GM12878 (cell line): ENCODE measurements around the gene CDYL. TPM values are rescaled to one million over a fixed set of nuclear protein-coding genes. Genes with fewer than 3 reads are reported as not detected.

Experiments
- ATAC-seq: fragments of 200-7000 bp; cut with Tn5 transposase; 3 replicates; pipeline ENCODE4 v1.9.1; 2020; ENCODE audit warnings: mild to moderate bottlenecking, moderate library complexity
- BruUV-seq: library from RNA; stranded (reverse); fragments of 400-500 nt; replicated peaks from 2 replicates; lab custom pipeline; 2021; lab: Mats Ljungman, UMichigan
- CTCF ChIA-PET: fragments of 300-600 bp; sonication (Branson Sonifier 250); formaldehyde crosslinking; extraction: SDS; loops from one replicate; lab custom pipeline; 2021; ENCODE audit warnings: inconsistent platforms; lab: Yijun Ruan, JAX
- POLR2A ChIA-PET: fragments of 350-600 bp; formaldehyde crosslinking; extraction: SDS; loops from one replicate; lab custom pipeline; 2021; ENCODE audit warnings: inconsistent platforms; lab: Charles Lee
- RAD21 ChIA-PET: fragments of 300-600 bp; sonication (Branson Sonifier 250); formaldehyde crosslinking; loops from one replicate; lab custom pipeline; 2023; ENCODE audit warnings: antibody characterized with exemption; ENCODE audit not compliant: unreplicated experiment; lab: Charles Lee
- SMC1A ChIA-PET: fragments of 300-600 bp; sonication (Branson Sonifier 250); formaldehyde crosslinking; loops from one replicate; lab custom pipeline; 2023; ENCODE audit not compliant: unreplicated experiment, uncharacterized antibody; lab: Charles Lee
- DNase-seq: peaks from one replicate; pipeline ENCODE4 v3.0.0-alpha.2; 2011; ENCODE audit warnings: low read depth, low spot score
- FAIRE-seq: peaks from 3 replicates; lab custom pipeline; 2011; peaks lifted over from hg19 to GRCh38; lab: Jason Lieb, UNC
- H2AFZ ChIP-seq: 2 replicates; pipeline ENCODE4 v1.6.0; 2011; ENCODE audit warnings: low read depth, low read length, control low read depth; ENCODE audit not compliant: control insufficient read depth
- H3K27ac ChIP-seq: 2 replicates; pipeline ENCODE4 v1.5.1; 2011; ENCODE audit warnings: control low read depth; ENCODE audit not compliant: control insufficient read depth, insufficient read depth
- H3K27me3 ChIP-seq, 2 experiments: replicated peaks in 1 of 2; 2 replicates each; pipeline versions ENCODE4 v1.6.0 to v1.6.1; 2011; ENCODE audit warnings: low read length in 1 of 2; ENCODE audit not compliant: control insufficient read depth in 2 of 2, insufficient read depth in 2 of 2
- H3K36me3 ChIP-seq, 2 experiments: 2 replicates each; pipeline ENCODE4 v1.5.1; 2011; ENCODE audit warnings: low read length in 1 of 2; ENCODE audit not compliant: control insufficient read depth in 2 of 2, insufficient read depth in 2 of 2
- H3K4me1 ChIP-seq: 2 replicates; pipeline ENCODE4 v1.6.1; 2011; ENCODE audit warnings: mild to moderate bottlenecking, low read length, moderate library complexity, mixed read lengths; ENCODE audit not compliant: control insufficient read depth, insufficient read depth
- H3K4me2 ChIP-seq: 2 replicates; pipeline ENCODE4 v1.6.0; 2011; ENCODE audit warnings: control low read depth; ENCODE audit not compliant: control insufficient read depth, insufficient read depth
- H3K4me3 ChIP-seq: fragments of 200-600 bp; sonication (generic); 2 replicates; pipeline ENCODE4 v1.5.1; 2016
- H3K79me2 ChIP-seq: 2 replicates; pipeline ENCODE4 v1.6.0; 2011; ENCODE audit warnings: low read length; ENCODE audit not compliant: control insufficient read depth, insufficient read depth
- H3K9ac ChIP-seq: 2 replicates; pipeline ENCODE4 v1.8.0; 2011; ENCODE audit warnings: low read length, control low read depth, mixed read lengths; ENCODE audit not compliant: control insufficient read depth, insufficient read depth
- H3K9me3 ChIP-seq: replicated peaks from 3 replicates; pipeline ENCODE4 v1.5.1; 2011; ENCODE audit warnings: mild to moderate bottlenecking, low read length; ENCODE audit not compliant: control insufficient read depth, insufficient read depth
- H4K20me1 ChIP-seq: 2 replicates; pipeline ENCODE4 v1.6.0; 2011; ENCODE audit not compliant: control insufficient read depth, insufficient read depth
- BCL11A ChIP-seq: IDR thresholded peaks from 2 replicates; pipeline ENCODE4 v1.6.1; 2011; ENCODE audit warnings: low read depth, low read length
- BHLHE40 ChIP-seq, 2 experiments: fragments of 450-650 bp in 1 of 2; IDR thresholded peaks; 2 replicates each; pipeline ENCODE4 v1.6.1; 2011 to 2017; ENCODE audit warnings: low read depth in 2 of 2, borderline replicate concordance in 1 of 2, improper control_type of control experiment in 1 of 2, low read length in 1 of 2, mild to moderate bottlenecking in 1 of 2
- CEBPB ChIP-seq, 2 experiments: fragments of 150-350 bp in 1 of 2; IDR thresholded peaks; 2 replicates each; pipeline ENCODE4 v1.6.1; 2012 to 2014; ENCODE audit warnings: low read depth in 2 of 2, low read length in 2 of 2, borderline replicate concordance in 1 of 2, inconsistent platforms in 1 of 2
- CHD2 ChIP-seq: IDR thresholded peaks from 2 replicates; pipeline ENCODE4 v1.6.1; 2011; ENCODE audit warnings: low read depth, low read length, improper control_type of control experiment, borderline replicate concordance
- CREM ChIP-seq: IDR thresholded peaks from 2 replicates; pipeline ENCODE4 v1.6.1; 2014; ENCODE audit warnings: antibody characterized with exemption, low read depth
- ESRRA ChIP-seq: IDR thresholded peaks from 2 replicates; pipeline ENCODE4 v1.6.1; 2012; ENCODE audit warnings: mild to moderate bottlenecking, low read length, improper control_type of control experiment
- FOXM1 ChIP-seq: IDR thresholded peaks from 2 replicates; pipeline ENCODE4 v1.6.1; 2012; ENCODE audit warnings: low read depth, mild to moderate bottlenecking, inconsistent platforms, low read length, moderate library complexity
- HDGF ChIP-seq: fragments of 450-650 bp; IDR thresholded peaks from 2 replicates; pipeline ENCODE4 v1.6.1; 2016; ENCODE audit warnings: antibody characterized with exemption
- JUND ChIP-seq: IDR thresholded peaks from 2 replicates; pipeline ENCODE4 v1.6.1; 2012; ENCODE audit warnings: low read depth, mild to moderate bottlenecking, low read length, improper control_type of control experiment, moderate library complexity
- MXI1 ChIP-seq: fragments of 150-350 bp; IDR thresholded peaks from 2 replicates; pipeline ENCODE4 v1.6.1; 2011; ENCODE audit warnings: low read depth, mild to moderate bottlenecking, inconsistent platforms, low read length, improper control_type of control experiment
- NR2C2 ChIP-seq: IDR thresholded peaks from 2 replicates; pipeline ENCODE4 v1.6.1; 2011; ENCODE audit warnings: borderline replicate concordance, low read depth; ENCODE audit not compliant: control insufficient read depth, insufficient read length
- NR2F1 ChIP-seq: fragments of 450-650 bp; conservative IDR thresholded peaks from 2 replicates; pipeline ENCODE4 v1.6.1; 2017; ENCODE audit warnings: mild to moderate bottlenecking
- SMARCA5 ChIP-seq: fragments of 450-650 bp; IDR thresholded peaks from 2 replicates; pipeline ENCODE4 v1.6.1; 2017; ENCODE audit warnings: mild to moderate bottlenecking
- WGBS: methylation state at CpG from one replicate; pipeline ENCODE4 v1.1.6; 2016; ENCODE audit warnings: low lambda C conversion rate; ENCODE audit not compliant: insufficient replicate concordance, insufficient coverage; ENCODE audit errors: missing lambda C conversion rate; 5-methylcytosine and 5-hydroxymethylcytosine counted together
- in situ Hi-C: fragments of 300-500 bp; cut with MboI; formaldehyde crosslinking; loops from 9 replicates; pipeline ENCODE4 v1.14.3; 2018; ENCODE audit warnings: mixed read lengths
- intact Hi-C: fragments of 100-400 bp; cut with micrococcal nuclease; formaldehyde crosslinking; loops from one replicate; pipeline ENCODE4 v1.14.2; 2022; ENCODE audit not compliant: unreplicated experiment
- polyA plus RNA-seq, 11 experiments: library from polyadenylated mRNA; depleted of rRNA in 4 of 11; unstranded in 6 of 11; stranded (reverse) in 5 of 11; fragments of >200 nt; fragmentation: Nextera tagmentation in 4 of 11; fragmentation: Illumina TruSeq in 1 of 11; extraction: Ambion mirVana in 4 of 11; extraction: Trizol in 1 of 11; gene quantifications; 1 replicate in 1 of 11; 2 replicates in 10 of 11; pipeline versions ENCODE4 v1.2.1 to v1.2.3, GENCODE V29; 2011 to 2016; ENCODE audit warnings: inconsistent platforms in 2 of 11, missing spikeins in 2 of 11, low read depth in 1 of 11
- total RNA-seq, 4 experiments: library from RNA; depleted of rRNA in 3 of 4; stranded (reverse); fragments of >200 nt in 3 of 4; fragmentation: Illumina TruSeq in 1 of 4; extraction: Trizol in 1 of 4; gene quantifications; 2 replicates each; pipeline versions ENCODE4 v1.2.1 to v1.2.3, GENCODE V29; 2013 to 2021
- TF ChIP-seq, protein P1 (sequence below): fragments of 450-650 bp; IDR thresholded peaks from 2 replicates; pipeline ENCODE4 v1.6.1; 2017; ENCODE audit warnings: mild to moderate bottlenecking, low read depth, inconsistent platforms; ENCODE audit not compliant: poor library complexity, severe bottlenecking

CDYL gene
- total and polyA plus RNA-seq, 10 of the 15 experiments (the other 5 are each of a cell fraction or from before 2014, with no cell fraction given), result 9.3 to 61.2 (median 28.5) TPM

DNA sequence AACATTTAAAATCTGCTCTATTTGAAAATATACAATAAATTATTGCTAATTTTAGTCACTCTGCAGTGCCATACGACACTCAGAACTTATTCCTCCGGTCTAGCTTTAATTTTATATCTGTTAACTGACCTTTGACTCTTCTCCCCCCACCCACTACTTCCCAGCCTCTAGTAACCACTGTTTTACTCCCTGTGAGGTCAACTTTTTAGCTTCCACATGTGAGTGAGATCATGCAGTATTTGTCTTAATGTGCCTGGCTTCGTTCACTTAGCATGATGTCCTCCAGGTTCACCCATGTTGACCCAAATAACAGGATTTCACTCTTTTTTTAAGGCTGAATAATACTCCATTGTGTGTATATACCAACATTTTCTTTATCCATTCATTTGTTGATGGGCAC, 146.9 kb downstream of the CDYL start:
- Histone ChIP-seq H3K9me3 (no peaks in the 10 kb centered on the region; the same call in 1 of the 3 replicates), H3K79me2 (peaks cover 7% of the 10 kb centered on the region), H3K9ac (no peak overlapping the region), H4K20me1 (peaks cover under 1% of the 10 kb centered on the region; the same call in 1 of the 2 replicates), H2AFZ (no peak overlapping the region), H3K36me3 (peaks cover 0 to 3% of the 10 kb centered on the region in 2 experiments; a peak in 2 of 4 replicates), H3K27ac (no peak overlapping the region), H3K4me2 (no peak overlapping the region), H3K4me3 (no peak overlapping the region), H3K27me3 (no peaks in the 10 kb centered on the region), H3K4me1 (no peaks in the 10 kb centered on the region)
- RAD21 ChIA-PET, result no interaction called here
- DNase-seq, result no peak
- TF ChIP-seq MXI1 (no peak), CEBPB (IDR thresholded peaks at IDR 0.05; ENCODE audit: borderline replicate concordance in 1 of 2, low read depth in 2 of 2, low read length in 2 of 2) (no peak), BCL11A (no peak), BHLHE40 (IDR thresholded peaks at IDR 0.05; ENCODE audit: borderline replicate concordance in 1 of 2, low read depth in 2 of 2, low read length in 1 of 2) (no peak), JUND (no peak), NR2F1 (no peak), ESRRA (no peak), HDGF (no peak), CREM (no peak), CHD2 (no peak), NR2C2 (no peak), FOXM1 (no peak), SMARCA5 (no peak)
- TF ChIP-seq, protein P1, sequence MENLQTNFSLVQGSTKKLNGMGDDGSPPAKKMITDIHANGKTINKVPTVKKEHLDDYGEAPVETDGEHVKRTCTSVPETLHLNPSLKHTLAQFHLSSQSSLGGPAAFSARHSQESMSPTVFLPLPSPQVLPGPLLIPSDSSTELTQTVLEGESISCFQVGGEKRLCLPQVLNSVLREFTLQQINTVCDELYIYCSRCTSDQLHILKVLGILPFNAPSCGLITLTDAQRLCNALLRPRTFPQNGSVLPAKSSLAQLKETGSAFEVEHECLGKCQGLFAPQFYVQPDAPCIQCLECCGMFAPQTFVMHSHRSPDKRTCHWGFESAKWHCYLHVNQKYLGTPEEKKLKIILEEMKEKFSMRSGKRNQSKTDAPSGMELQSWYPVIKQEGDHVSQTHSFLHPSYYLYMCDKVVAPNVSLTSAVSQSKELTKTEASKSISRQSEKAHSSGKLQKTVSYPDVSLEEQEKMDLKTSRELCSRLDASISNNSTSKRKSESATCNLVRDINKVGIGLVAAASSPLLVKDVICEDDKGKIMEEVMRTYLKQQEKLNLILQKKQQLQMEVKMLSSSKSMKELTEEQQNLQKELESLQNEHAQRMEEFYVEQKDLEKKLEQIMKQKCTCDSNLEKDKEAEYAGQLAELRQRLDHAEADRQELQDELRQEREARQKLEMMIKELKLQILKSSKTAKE, result no peak
- no TSS peak for BruUV-seq
- CTCF ChIA-PET, result no interaction called here
- SMC1A ChIA-PET, result interaction anchor here (1.3 kb wide), 1 partner anchor 16 kb away, joined by 4 read pairs; no protein-coding TSS in a partner anchor
- POLR2A ChIA-PET, result no interaction called here
- ATAC-seq, result no peak
- FAIRE-seq, result no peak
- intact Hi-C loops (no loop called here), in situ Hi-C loops (no loop called here)
- 100% methylated on average over 3 of the region's 3 CpGs for WGBS
